Measurements from ENCODE around the gene CDC45. TPM values are rescaled to one million over a fixed set of nuclear protein-coding genes. Genes with fewer than 3 reads are reported as not detected.

The CDC45 gene
- total RNA-seq, 4 donors from 2014 or later, result 0.34 TPM; not detected in 3

DNA sequence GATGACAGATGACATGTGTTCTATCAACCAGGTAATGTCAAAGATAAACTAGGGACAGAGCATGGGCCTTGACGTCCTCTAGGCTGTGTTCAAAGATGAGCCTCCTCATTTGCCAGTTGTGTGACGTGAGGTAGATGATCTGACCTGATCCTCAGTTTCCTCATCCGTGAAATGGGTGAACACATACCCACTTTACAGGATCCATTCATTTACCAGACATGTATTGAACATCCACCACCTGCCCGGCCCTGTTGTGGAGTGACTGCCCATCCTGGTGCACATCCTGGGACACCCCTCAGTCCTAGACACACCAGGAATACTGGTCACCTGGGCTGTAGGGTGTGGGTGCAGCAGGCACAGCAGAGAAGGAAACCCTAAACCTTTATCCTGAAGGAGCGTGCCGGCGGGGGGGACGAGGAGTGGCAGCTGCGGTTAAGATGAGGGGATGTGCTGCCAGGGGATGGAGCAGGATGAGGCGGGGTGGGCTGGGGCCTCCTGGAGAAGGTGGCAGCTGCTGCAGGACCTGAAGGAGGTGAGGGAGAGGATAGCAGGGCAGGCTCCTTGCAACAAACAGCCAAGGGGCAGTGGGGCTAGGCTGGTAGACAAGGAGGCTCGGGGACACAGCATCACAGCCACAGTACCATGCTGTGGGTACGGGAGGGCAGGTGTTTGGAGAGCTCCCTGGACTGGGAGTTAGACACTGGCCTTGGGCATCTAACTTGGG is 36.1 kb downstream of the CDC45 start:
- TF ChIP-seq, protein P1, sequence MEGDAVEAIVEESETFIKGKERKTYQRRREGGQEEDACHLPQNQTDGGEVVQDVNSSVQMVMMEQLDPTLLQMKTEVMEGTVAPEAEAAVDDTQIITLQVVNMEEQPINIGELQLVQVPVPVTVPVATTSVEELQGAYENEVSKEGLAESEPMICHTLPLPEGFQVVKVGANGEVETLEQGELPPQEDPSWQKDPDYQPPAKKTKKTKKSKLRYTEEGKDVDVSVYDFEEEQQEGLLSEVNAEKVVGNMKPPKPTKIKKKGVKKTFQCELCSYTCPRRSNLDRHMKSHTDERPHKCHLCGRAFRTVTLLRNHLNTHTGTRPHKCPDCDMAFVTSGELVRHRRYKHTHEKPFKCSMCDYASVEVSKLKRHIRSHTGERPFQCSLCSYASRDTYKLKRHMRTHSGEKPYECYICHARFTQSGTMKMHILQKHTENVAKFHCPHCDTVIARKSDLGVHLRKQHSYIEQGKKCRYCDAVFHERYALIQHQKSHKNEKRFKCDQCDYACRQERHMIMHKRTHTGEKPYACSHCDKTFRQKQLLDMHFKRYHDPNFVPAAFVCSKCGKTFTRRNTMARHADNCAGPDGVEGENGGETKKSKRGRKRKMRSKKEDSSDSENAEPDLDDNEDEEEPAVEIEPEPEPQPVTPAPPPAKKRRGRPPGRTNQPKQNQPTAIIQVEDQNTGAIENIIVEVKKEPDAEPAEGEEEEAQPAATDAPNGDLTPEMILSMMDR (IDR thresholded peaks at IDR 0.05; ENCODE audit: low read depth), result no peak

DNA sequence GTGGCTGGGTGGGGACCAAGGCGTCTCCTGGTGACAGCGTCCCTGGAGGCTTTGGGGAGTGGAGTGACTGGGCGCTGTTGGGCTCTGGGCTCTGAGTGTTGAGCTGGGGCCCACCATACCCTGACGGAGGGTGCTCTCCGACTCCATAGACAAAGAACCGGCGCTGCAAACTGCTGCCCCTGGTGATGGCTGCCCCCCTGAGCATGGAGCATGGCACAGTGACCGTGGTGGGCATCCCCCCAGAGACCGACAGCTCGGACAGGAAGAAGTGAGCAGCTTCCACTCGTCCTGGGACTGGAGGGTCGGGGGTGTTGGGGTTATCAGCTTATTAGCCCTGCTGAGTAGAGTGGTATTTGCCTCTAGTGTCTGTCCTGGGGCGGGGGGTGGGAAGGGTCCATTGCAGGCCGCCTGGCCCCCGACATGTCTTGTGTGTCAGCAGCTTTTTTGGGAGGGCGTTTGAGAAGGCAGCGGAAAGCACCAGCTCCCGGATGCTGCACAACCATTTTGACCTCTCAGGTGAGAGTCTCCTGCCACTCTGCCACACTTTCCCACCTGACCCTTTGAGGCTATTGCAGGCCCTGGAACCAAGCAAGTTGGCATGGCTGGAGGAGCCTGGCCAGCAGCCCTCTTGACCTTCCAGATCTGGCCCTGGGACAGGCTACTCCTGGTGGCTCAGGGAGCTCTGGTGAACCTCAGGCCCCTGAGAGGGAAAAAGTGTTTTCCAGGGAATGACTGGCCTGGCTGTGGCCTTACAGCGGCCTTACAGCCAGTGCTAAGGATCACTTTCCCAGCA is 36.9 kb downstream of the CDC45 start:
- TF ChIP-seq, protein P1 (IDR thresholded peaks at IDR 0.05; ENCODE audit: low read depth), result no peak

DNA sequence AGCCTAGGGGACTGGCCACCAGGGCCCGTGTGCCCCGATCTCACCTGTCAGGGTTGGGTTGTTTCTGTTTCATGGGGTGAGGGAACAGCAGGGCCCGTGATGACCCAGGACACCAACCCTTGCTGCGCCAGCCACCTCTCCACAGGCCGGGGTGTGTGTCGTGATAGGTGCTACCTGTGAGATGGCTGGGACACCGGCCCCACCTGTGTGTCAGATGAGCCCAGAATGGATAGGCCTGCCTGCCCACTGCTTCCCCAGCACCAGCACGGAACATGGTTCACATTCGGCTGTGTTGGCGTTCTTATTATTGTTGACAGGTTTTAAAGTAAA is 37.4 kb downstream of the CDC45 start:
- TF ChIP-seq, protein P1 (IDR thresholded peaks at IDR 0.05; ENCODE audit: low read depth), result no peak

DNA sequence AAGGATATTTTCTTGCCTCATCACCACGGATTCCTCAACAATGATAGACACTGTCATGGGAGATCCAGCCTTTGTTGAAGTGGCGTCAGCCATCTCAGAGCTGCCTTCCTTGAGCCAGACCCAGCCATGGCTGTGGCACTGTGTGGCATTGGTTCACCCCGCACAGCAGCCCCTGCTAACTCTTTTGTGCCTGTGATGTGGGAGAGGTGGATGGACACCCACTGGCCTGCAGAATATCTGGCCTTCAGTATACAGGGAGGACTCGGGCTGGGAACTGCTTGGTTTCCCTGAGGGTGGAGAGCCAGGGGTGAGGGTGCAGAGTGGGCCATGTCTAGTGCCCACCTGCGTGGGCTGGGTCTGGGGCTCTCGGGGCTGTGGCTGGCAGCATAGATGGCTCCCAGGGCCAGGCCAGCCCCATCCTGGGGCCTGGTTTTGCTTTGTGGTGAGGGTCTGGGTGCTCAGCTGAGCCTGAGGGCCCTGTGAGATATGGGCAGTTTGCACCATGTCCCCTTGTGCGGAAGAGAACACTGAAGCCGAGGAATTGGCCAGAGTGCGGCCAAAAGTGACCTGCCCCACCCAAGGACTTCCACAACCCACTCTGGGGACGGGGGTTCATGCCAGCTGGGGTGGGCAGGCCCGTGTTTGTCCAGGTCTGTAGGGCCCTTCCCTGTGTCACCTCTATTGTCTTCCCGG is 38.3 kb downstream of the CDC45 start:
- TF ChIP-seq, protein P1 (IDR thresholded peaks at IDR 0.05; ENCODE audit: low read depth), result no peak

DNA sequence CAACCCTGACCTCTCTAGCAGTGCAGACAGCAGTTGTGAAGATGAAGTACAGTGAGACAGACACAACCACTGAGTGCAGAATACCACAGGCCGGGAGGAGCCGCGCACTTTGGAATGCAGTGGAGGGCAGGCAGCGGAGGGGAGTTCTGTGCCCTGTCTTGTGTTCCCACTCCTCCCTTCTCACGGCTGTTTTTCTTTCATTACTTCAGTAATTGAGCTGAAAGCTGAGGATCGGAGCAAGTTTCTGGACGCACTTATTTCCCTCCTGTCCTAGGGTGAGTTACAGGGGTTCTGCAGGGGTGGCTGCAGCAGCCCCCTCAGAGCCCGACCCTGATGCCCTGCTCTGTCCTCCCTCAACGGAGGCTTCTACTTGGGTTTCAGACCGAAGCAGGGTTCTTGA is 38.9 kb downstream of the CDC45 start:
- TF ChIP-seq, protein P1 (IDR thresholded peaks at IDR 0.05; ENCODE audit: low read depth), result no peak

DNA sequence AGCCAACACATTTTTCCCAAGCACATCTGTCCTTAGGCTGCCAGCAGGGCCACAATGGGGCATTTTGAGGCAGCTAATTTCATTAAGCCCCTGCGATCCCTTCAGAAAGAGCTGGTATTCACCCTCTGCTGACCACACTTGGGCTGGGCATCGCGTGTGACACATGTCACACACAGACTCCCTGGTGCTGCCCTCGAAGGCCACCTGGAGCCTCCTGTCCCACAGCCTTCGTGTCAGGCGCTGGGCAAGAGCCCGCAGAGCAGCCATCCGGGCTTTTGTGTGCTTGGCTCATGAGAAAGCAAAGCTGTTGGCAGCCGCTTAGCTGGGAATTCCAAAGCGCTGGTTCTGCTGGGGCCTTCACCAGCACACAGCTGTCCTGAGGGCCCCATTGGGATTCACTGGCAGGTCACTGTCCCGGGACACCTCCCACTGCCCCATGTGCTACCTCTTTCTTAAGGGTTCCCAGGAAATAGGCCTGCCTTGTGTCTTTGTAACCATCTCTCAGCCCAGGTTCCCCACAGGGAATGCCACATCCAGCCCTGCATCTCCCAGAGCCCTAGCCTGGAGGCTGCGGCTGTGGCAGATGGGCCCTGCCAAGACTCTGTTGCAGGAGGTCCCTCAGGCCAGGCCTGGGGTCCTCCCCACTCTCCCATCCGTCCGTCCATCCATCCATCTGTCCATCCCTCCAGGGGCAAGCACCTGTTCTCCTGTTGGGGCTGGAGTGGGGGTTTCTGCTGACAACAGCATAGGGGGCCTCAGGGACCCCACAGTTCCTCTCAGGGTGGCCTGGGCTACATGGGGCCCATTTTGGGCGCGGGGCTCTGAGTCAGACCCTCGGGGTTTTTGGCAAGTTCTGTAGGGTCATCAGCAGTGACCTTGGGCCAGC is 39.6 kb downstream of the CDC45 start:
- TF ChIP-seq, protein P1 (IDR thresholded peaks at IDR 0.05; ENCODE audit: low read depth), result no peak
